ENCODE measurements around the gene MAP3K6.
A peak's percentile ranks its signal among the peaks of the same experiment; 100 is the strongest.

Gene MAP3K6

DNA sequence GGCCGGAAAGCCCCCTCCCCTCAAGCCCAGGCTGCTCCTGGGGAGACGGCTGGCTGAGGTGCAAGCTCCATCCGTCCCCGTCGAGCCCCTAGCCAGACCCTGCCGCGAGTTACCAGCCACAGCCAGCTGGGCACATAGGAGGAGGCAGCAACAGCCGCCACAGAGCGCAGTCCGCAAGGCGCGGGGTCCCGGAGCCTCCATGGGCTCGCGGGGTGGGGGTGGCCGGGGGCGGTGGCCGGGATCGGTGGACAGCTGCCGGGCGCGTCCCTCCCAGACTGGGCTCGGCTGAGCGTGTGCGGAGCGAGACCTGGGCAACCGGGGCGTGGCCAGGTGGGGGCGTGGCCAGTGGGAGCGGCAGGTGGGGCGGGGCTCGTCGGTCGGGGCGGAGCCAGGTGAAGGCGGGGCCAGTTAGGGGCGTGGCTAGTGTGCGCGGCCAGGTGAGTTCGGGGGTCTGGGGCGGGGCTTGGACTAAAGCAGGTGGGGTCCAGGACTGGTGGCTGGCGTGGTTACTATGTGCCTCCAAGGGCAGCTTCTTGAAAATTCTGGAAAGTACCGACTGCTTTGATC lies 16.4 kb upstream of the MAP3K6 start, which contains the start of gene CD164L2:
Gene CD164L2, minus strand, starts transcription at position 295 of the 567 bp plus-strand sequence. Its CDS starts 94 bp downstream, at position 201.
- Mint-ChIP-seq H3K36me3 (ENCODE audit: low read depth) (no peaks in the 10 kb centered on the region), H3K9me3 (no peaks in the 10 kb centered on the region), H3K27ac (no peak within 1 kb of the TSS), H3K4me1 (peaks cover 11% of the 10 kb centered on the region), H3K4me3 (peak within 1 kb of the TSS; percentile 28), H3K27me3 (ENCODE audit: low read depth, poor library complexity) (peaks cover 41% of the 10 kb centered on the region)
- no peak for TF ChIP-seq CTCF (IDR thresholded peaks at IDR 0.05)
- peak; percentile 88 for DNase-seq

DNA sequence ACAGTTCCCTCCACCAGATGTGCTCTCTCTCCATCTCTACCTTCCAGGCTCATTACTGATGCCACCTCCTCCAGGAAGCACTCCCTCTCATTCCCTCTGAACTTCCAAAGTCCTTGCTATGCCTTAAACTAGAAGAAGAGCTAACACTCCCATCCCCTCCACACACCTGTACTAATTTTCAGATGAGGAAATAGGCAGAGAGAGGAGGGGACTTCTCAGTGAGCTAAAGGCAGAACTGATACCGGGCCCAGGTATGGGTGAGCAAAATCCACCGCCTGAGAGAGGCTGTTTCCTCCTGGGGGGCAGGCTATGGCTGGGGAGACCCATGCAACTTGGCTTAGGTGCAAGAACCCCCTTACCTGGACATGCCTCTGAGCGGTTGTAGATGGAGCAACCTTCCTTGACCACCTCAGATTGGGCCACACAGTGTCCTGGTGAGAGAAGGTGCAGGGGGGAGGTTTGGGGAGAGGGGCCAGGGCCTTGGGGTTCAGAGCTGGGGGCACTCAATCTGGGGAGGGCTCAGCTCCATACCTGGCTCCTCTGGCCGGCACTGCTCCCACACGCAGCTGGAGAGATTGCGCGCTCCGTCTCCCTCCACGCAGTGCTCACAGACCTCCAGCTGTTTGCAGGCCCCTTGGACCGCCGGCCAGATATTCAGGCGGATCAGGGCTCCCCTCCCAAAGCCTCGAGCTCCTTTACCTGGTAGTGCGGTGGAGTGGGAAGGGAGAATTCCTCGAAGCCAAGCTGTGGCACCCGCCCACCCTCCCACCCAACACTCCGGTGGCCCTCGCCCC lies 15.4 kb upstream of the MAP3K6 start:
- no peak for TF ChIP-seq CTCF (IDR thresholded peaks at IDR 0.05)
- H3K4me3 Mint-ChIP-seq, result no peak overlapping the region
- no peaks in the 10 kb centered on the region for H3K9me3 Mint-ChIP-seq
- DNase-seq, result no peak
- H3K4me1 Mint-ChIP-seq, result peaks cover 17% of the 10 kb centered on the region
- H3K36me3 Mint-ChIP-seq (ENCODE audit: low read depth), result no peaks in the 10 kb centered on the region
- H3K27me3 Mint-ChIP-seq (ENCODE audit: low read depth, poor library complexity), result peaks cover 41% of the 10 kb centered on the region
- no peak overlapping the region for H3K27ac Mint-ChIP-seq

DNA sequence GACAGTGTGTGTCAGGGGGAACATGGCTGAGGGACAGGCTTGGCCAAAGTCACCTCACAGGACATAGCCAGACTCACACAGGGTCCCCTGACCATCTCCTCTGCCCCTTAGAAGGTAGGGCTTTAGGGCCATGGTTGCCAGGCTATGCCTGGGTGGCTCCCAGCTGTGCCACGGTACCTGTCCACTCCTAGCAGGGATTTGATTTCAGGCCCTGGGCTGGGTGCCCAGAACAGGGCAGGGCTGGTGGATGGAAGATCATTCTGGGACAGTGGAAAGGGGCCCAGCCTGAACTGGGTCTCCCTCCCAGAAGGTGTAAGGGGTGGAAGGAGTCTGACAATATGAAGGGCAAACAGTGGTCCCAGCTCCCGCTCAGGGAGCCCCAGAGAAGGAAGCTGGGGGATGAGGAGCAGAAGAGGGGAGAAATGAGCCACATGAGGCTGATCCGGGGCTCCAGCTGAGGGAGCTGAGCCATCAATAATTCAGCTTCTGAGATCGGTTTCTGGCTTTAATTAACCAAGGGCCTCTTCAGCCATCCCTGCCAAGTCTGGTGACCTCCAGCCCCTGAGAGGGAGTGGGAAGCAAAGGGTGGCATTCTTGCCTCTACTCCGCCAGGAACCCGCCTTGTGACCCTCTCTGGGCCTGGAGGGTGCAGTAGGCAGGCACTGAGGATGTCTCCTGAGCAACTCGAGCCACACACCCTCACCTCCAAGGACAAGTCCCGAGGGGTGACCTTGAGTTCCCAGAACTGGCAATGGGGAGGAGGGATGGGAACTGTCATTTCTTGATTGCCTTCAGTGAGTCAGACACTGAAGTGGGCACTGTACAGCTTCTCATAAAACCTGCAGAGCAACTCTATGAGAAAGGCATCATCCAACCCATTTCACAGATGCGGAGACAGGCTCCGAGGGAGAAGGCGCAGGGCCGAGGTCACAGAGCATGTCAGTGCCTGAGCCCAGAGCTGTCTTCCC lies 14.3 kb upstream of the MAP3K6 start:
- no peak overlapping the region for H3K27ac Mint-ChIP-seq
- no peak overlapping the region for H3K4me3 Mint-ChIP-seq
- peaks cover 17% of the 10 kb centered on the region for H3K4me1 Mint-ChIP-seq

GRCh38 chr1:27380224-27380623 lies 13.5 kb upstream of the MAP3K6 start:
- no peaks in the 10 kb centered on the region for H3K9me3 Mint-ChIP-seq

More for the DNA sequence above, 14.3 kb upstream of the MAP3K6 start:
- Mint-ChIP-seq H3K36me3 (ENCODE audit: low read depth) (no peaks in the 10 kb centered on the region), H3K9me3 (no peaks in the 10 kb centered on the region), H3K27me3 (ENCODE audit: low read depth, poor library complexity) (peaks cover 37% of the 10 kb centered on the region)
- no peak for TF ChIP-seq CTCF (IDR thresholded peaks at IDR 0.05)
- DNase-seq, result no peak

More at GRCh38 chr1:27380224-27380623, 13.5 kb upstream of the MAP3K6 start:
- Mint-ChIP-seq H3K27ac (no peak overlapping the region), H3K27me3 (ENCODE audit: low read depth, poor library complexity) (peaks cover 35% of the 10 kb centered on the region), H3K4me3 (no peak overlapping the region), H3K4me1 (peaks cover 17% of the 10 kb centered on the region), H3K36me3 (ENCODE audit: low read depth) (no peaks in the 10 kb centered on the region)
- DNase-seq, result no peak
- TF ChIP-seq CTCF (IDR thresholded peaks at IDR 0.05), result no peak

All from nephron progenitor cell (in vitro differentiated cells).